HG02884 (cell line): ENCODE results near the gene STPG2.

ENCODE experiments used
- ATAC-seq: cut with Tn5 transposase; IDR thresholded peaks from one replicate; pipeline ENCODE4 v1.9.1; 2021; ENCODE audit warnings: mild to moderate bottlenecking, moderate library complexity; ENCODE audit not compliant: unreplicated experiment

The STPG2 gene

GRCh38 chr4:98094118-98094517 lies 49.2 kb downstream of the STPG2 start:
- no peak for ATAC-seq

GRCh38 chr4:98093662-98094061 lies 49.6 kb downstream of the STPG2 start:
- no peak for ATAC-seq

DNA sequence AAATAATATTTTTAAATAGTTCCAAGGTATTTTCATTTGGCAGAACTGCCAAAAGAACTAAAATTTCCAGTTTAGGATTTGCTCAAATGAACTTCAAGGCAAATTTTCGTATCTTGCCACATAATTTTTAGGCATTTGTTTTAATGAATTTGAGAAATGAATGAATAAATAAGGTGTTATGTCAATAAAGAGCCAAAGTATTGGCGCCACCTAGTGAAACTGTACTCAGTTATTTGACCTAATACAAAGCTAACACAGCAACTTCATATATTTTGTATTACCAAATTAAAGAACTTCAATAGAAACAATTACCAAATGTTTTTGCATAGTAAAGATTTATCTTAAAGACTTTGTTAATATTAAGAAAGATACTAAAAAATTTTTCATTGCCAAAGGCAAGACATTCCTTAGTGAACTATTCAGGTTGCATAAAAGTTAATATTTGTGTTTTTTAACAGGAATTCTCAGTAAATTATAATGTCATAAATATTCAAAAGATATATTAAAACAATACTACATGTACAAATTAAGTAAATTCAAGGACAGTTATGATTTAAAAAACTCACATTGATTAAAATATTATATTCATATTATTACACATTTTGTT lies 50.3 kb downstream of the STPG2 start:
- ATAC-seq: no peak

- ATAC-seq: no peak
Measured at GRCh38 chr4:98081936-98082335, 61.3 kb downstream of the STPG2 start.

GRCh38 chr4:98068495-98068894 lies 74.8 kb downstream of the STPG2 start:
- no peak for ATAC-seq

- no peak for ATAC-seq
Measured at GRCh38 chr4:98055800-98056501, 87.3 kb downstream of the STPG2 start.

DNA sequence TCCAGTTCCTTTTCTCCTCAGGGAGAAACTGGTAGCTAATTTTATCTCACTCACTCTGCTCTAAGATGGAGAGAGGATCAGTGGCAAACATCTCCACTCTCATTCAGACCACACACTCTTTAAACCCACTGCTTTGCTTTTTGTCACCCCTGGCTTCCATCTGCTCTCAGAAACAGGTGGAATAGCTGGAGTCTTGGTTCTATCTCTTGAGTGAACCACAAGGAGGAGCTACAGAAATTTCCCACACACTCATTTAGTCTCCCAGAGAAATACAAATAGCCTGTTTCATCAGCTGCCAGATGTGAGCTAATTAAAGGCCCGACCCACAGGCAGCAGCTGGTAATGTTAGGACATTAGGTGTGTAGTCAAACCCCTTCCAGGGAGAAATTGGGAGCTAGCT lies 96.6 kb downstream of the STPG2 start:
- ATAC-seq: no peak

- ATAC-seq: no peak
Measured at GRCh38 chr4:98030059-98030458, 113.2 kb downstream of the STPG2 start.

- ATAC-seq: no peak
Measured at GRCh38 chr4:98027827-98028226, 115.4 kb downstream of the STPG2 start.

- no peak for ATAC-seq
Measured at GRCh38 chr4:98026362-98026761, 116.9 kb downstream of the STPG2 start.

GRCh38 chr4:98006814-98007412 lies 136.4 kb downstream of the STPG2 start:
- no peak for ATAC-seq

DNA sequence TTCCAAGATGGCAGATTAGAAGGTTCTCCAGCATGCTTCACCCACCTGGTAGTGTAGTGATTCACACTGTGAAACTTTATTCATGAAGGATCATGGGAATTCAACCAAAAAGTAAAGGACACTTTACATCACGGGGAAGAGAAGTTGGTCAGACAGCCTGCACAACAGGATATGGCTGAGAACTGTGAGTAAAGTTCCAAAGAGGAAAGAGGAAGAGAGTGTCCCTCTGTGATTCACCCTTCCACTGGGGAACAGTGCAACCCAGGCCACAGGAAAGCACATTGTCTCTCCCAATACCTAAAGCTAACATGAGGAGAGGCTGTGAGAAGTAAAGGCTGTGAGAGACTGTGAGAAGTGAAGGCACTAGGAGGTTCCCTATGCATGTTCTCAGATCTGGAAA lies 137.2 kb downstream of the STPG2 start:
- ATAC-seq: no peak

DNA sequence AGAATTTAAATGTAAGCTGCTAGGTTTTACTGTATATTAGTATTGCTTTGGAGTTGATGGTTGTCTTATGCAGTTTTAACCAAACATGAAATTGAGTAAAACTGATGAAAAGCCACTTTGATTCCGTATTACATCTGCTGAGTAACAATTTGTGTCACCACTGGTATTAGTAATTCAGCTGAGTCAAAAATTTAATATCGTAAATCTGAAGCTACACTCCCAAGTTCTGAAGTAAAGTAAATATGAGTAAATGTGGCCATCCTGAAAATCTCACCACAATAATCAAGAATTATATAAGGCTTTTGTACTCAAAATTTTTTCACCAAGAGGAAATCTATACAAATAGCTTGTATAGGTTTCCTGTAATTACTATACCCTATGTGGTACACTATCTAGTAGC lies 142.3 kb downstream of the STPG2 start:
- ATAC-seq: no peak

DNA sequence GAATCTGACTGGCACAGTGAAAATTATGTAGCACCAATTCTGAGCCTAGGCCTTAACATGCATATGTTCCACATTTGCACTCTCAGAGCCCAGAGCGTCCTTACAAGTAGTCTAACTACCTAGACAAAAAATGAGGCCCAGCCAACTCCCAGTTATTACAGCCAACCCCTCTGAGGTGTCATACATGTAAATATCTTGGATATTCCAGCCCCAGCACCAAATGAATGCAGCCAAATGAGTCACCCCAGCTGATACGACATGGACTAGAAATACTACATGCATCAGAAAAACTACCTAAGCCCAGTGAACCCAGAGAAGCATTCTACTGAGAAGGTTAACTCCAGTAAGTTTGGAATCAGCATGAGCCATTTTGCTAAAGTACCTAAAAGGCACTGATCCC lies 145.1 kb downstream of the STPG2 start:
- no peak for ATAC-seq

GRCh38 chr4:97994765-97995465 lies 148.4 kb downstream of the STPG2 start:
- no peak for ATAC-seq

- ATAC-seq: no peak
Measured at GRCh38 chr4:97990409-97990808, 152.9 kb downstream of the STPG2 start.

DNA sequence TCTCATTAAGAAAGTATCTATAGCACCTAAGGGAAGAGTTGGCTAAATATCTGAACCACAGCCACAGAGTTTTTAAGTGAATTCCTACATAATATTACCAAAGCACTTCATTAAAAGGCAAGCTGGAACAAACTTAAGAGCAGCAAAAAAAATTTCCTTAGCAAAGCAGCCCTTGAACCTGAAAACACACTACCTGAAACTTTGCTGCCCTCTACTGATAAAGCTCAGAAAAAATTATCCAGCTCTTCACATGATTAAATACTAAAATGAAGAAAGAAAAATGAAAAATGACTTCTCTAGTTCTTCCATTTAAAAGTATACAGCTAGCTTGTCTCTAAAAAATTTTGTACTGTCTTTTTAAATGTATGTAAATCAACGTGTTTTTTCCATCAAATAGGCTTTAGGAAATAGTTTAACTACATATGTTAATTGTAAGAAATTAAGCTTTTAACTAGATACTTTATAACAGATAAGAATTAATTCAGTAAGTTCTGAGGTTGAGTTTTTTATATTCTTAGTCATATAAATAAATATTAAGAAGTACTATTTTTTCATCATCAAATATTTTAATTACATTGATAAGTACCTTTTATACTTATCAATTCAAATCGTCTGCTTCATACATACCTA lies 156.1 kb downstream of the STPG2 start:
- no peak for ATAC-seq

DNA sequence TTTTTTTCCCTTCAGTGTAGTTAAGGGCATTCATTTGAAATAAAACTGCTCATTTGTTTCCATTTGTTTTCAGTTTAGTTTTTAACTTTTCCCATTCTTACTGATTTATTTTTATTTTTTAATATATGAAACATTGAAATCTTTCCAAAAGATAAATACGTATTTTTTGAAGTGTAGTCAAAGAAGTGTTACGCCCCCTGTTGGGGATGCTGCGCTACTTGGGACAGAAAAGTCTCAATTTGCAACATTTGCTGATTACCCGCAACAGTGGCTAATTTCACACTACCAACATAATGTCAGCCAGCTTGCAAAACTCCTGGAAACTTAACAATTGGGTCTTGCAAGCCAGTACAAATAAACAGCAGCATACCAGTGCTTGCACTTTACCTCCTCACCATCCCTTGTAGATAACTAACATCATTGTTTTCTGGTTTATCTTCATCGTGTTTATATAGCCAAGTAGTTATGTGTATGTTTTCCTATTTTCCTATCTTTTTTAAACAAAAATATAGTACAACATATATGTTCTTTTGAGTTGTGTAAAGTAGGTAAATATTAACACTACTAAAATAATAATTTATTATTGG lies 158.6 kb downstream of the STPG2 start:
- no peak for ATAC-seq

DNA sequence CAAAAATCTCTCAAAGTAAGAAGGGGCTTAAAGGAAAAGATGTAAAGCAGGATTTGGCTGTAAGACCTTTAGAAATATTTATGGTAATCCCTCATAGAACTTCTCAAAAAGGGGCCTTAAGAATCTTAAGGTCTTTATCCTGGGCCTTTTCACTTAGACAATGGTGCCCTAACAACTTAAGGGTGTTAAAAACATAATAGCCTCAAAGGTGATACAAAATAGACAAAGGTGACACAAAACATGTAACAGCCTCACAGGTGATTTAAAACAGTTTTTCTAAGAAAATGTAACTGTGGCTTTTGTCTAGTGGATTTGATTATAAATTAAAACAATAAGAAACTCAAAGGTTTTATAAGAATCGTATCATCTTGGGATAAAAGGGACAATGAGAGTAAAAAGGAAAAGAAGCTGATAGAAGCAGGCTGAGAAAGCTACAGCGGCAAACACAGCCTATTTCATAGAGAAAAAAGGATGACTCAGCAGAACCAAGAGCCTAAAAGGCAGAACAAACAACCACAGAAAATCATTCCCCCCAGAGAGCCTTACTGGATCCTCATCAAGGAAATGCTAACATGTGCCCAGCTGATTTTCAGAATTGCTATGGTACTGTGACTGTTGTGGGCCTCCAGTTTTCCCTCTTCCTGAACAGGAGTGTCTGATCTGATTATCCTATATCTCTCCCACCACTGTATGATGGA lies 164.3 kb downstream of the STPG2 start:
- no peak for ATAC-seq

GRCh38 chr4:97953171-97953941 lies 189.9 kb downstream of the STPG2 start:
- no peak for ATAC-seq
